Measurements from ENCODE around the gene RBM38. TPM values are rescaled to one million over a fixed set of nuclear protein-coding genes. Genes with fewer than 3 reads are reported as not detected.
"Not testable (repeated sequence)": the region's sequence is repeated elsewhere in the genome, so short reads cannot be mapped to it uniquely, and the experiment has no call there.

The RBM38 gene
- total RNA-seq, result 8.7 and 11.6 TPM in 2 replicates
- 7.2 TPM for polyA plus RNA-seq (2012)

DNA sequence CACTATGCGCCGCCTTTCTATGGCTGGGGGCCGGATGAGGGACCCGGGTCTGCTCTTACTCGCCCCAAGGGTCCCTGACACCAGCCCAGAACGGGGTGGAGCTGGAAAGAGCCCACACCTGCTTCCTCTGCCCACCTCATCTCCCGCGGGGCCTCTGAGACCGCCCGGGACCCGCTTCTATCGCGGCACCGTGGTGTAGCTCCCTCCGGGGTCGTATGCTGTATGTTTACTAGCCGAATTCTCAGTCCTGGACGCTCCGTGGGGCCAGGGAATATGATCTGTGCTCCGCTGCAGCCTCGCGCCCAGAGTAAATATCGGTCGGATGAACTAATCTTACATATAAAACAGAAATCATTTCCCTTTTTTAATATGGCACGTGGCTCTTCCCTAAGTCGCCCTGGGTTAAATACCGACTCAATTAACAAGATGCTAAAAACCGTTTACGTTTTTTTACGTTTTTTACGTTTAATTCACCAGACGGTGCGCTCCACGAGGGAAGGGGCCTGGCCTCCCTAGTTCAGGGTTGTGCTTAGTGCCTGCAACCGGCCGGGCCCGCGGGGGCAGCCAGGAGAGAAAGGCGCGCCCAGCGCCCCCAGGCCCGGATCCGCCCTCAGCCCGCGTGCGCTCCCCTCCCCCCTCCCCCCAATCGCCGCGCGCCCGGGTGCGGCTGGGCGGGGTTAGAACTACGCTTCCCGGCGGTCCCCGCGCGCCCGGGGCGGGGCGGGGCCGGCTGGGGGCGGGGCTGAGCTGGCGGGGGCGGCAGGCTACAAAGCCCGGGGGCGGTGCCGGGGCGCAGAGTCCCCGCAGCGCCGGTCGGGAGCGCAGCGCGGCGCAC, at the start of gene RBM38:
RBM38 (plus strand) TSS at position 793 of the 835 bp plus-strand sequence. CDS start 186 bp downstream, outside the sequence.
- peak; percentile 52 for DNase-seq (ENCODE audit: low read depth)

DNA sequence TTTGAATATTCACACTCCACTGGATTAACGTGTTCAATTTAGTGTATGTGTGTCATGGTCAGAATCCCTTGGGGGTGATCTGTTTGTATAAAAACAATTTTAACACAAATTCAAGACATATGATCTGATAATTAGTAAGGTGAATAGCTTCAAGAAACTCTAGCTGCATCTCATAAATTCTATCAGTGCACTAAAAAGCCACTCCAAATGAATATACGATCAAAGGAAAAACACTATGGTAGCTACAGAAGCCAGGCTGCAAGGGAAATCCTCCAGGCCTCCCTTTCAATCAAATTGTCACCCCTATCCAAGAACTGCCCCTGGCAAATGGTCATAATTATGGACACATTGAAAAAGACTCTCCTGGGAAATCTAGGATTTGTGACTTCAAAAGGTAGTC, 49.5 kb upstream of the RBM38 start:
- no peak for DNase-seq (ENCODE audit: low read depth)

DNA sequence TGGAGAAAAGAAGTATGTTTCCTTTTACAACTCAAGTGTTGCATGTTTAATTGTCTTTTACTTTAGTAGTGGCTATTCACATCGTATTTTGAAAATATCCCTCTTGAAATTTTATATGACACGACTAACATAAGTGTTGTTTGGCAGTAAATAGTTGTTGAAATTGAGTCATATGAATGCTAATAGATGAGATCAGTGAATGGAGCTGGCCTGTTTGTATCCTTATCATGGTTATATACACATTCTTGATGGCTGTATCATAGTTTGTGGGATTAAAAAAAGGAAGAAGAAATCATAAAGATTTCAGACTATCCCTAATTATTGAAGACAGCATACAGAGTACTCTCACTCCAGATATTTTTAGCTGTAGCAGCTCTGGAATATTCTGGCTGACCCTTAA, 48.4 kb upstream of the RBM38 start:
- no peak for DNase-seq (ENCODE audit: low read depth)

DNA sequence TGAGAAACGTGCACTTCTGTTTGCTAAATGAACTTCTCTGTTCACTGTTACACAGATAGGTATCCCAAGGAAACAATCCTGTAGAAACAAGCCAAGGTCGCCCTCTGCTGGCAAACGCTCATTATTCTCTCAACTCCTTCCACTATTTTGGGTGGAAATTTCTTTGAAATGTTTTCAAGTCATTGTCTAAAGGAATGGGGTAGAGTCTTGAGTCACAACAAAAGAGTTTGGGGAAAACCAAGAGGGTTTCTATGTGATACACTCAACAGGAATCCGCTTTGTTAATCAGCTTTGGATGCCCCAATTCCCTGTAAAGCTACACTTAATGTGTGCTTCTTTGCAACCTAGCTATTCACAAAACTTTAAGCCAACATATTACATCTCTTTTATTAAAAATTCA, 44.7 kb upstream of the RBM38 start:
- peak; percentile 71 for DNase-seq (ENCODE audit: low read depth)

DNA sequence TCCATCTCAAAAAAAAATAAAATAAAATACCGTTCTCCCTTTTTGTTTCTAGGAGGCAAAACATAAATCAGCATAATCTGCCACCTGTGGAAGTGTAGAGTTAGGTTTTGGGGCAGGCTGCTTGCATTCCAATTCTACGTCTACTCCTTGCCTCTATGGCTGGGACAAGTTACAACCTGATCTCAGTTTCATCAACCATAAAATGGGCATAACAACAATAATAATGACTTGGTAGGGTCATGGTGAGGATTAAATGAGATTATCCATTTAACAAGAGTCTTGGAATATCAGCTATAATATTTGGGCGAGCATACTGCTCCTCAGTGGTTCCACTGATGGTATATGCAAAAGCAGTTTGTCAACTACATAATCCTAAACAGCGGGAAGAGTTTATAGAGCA, 43.8 kb upstream of the RBM38 start:
- no peak for DNase-seq (ENCODE audit: low read depth)

DNA sequence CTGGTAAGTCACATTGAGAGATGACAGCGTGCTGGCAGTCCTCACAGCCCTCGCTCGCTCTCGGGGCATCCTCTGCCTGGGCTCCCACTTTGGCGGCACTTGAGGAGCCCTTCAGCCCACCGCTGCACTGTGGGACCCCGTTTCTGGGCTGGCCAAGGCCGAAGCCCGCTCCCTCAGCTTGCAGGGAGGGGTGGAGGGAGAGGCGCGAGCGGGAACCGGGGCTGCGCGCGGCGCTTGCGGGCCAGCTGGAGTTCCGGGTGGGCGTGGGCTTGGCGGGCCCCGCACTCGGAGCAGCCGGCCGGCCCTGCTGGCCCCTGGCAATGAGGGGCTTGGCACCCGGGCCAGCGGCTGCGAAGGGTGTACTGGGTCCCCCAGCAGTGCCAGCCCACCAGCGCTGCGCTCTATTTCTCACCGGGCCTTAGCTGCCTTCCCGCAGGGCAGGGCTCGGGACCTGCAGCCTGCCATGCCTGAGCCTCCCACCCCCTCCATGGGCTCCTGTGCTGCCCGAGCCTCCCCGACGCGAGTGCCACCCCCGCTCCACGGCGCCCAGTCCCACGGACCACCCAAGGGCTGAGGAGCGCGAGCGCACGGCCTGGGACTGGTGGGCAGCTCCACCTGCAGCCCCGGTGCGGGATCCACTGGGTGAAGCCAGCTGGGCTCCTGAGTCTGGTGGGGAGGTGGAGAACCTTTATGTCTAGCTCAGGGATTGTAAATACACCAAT, 42.8 kb upstream of the RBM38 start:
- not testable (repeated sequence) for DNase-seq (ENCODE audit: low read depth)

DNA sequence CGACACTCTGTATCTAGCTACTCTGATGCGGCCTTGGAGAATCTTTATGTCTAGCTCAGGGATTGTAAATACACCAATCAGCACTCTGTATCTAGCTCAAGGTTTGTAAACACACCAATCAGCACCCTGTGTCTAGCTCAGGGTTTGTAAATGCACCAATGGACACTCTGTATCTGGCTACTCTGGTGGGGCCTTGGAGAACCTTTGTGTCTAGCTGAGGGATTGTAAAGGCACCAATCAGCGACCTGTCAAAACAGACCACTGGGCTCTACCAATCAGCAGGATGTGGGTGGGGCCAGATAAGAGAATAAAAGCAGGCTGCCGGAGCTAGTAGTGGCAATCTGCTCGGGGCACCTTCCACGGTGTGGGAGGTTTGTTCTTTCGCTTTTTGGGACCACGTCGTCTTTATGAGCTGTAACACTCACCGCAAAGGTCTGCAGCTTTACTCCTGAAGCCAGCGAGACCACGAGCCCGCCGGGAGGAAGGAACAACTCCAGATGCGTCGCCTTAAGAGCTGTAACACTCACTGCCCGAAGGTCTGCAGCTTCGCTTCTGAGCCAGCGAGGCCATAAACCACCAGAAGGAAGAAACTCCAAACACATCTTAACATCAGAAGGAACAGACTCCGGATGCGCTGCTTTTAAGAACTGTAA, 42.1 kb upstream of the RBM38 start:
- not testable (repeated sequence) for DNase-seq (ENCODE audit: low read depth)

DNA sequence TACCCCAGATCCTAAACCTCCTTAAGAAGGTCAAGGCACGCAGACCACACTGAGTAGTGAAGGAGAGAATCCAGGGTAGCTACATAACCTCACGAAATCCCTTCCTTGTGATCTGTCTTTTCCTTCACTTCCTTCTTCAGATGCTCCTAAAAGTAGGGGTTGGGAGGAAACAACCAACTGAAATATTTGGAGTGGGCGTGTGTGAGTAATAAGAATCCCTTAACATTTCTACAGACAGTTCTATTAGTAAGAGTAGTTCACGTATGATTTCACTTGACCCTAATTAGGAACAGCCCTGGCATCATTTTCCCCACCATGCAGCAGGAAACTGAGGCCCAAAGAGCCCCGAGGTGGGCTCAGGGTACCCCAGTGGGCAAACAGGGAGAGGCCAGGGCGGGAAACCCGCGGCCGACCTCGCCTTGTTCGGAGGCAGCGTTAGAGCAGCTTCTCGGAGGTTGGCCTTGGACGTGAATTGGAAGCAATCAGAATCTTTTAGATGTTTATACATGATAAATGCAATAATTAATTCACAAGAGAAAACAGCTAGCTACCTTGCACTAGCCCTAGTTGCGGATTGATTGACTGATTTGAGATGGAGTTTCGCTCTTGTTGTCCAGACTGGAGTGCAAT, 41.0 kb upstream of the RBM38 start:
- DNase-seq (ENCODE audit: low read depth), result no peak

DNA sequence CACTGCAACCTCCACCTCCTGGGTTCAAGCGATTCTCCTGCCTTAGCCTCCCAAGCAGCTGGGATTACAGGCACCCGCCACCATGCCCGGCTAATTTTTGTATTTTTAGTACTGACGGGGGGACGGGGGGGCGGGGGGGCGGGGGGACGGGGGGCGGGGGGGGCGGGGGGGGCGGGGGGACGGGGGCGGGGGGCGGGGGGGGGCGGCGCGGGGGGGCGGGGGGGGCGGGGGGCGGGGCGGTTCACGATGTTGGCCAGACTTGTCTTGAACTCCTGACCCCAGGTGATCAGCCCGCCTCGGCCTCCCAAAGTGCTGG, 40.5 kb upstream of the RBM38 start:
- DNase-seq (ENCODE audit: low read depth), result not testable (repeated sequence)

DNA sequence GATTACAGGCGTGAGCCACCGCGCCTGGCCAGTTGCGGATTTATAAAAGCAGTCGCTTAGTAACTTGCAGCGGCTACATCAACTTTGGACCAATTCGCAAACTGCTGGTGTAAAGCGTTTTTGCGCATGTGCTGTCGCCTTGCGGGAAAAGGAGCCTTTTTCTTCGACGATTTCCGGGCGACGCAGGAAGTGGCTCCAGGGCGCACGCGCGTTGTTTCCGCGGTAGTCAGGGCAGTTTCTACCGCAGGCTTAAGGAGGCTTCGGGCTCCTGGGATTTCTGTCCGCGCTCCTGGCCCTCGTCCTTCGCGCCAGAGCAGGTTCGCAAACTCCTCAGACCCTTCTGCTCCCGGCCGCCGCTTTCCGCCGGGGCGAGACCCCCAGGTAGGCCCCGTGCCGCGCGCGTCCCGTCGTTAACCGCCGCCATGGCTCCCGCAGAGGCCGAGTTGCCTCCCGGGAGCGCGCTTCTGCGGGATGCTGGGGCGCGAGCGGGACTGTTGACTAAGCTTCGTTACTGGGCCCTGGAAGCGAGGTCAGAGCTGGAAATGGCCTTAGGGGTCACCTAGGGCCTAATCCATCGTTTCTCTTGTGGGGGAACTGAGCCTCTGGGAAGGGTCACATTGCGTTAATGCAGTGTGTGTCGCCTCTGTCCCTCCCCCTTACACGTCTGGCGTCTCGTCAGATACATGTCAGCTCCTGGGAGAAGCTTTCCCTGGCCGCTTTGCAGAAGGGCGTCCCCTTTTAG, 40.0 kb upstream of the RBM38 start, which contains the start of gene RAE1:
RAE1 (plus strand) TSS at position 214 of the 742 bp plus-strand sequence. CDS start 2,784 bp downstream, outside the sequence.
- DNase-seq (ENCODE audit: low read depth), result peak; percentile 94

DNA sequence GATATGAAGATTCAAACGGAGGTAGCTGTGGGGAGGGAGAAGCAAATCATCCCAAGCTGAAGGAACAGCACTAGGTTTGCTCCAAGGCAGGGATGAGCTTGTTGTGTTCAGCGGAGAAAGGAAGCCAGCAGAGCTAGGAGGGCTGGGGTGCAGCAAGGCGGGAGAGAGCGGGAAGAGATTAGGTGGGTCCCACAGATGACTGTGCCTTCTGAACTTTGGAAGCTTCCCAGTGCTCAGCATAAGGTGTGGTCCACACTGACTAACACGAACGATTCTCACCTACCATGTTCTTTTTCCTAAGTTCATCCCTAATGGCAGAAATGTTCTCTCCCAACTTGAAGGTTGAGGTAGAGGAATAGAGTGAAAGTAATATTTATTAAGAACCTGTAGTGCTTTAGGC, 38.9 kb upstream of the RBM38 start:
- DNase-seq (ENCODE audit: low read depth), result no peak

DNA sequence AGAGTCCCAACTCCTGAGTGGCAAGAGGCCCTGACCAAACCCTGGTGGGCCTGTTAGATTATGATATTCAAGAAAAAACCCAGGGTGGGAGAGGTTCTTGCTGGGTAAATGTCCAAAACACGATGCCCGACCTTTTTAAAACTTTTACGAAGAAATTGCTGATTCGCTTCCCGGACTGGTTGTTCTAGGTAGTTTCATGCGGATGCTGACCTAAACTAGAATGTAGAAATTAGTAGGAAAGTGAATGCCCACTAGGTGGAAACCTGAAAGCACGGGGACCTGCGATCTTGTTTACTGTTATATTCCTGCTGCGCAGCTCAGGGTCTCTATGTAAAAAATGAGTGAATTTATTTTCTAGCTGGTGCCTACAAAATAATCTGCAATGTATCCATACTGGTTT, 37.8 kb upstream of the RBM38 start:
- DNase-seq (ENCODE audit: low read depth), result no peak

DNA sequence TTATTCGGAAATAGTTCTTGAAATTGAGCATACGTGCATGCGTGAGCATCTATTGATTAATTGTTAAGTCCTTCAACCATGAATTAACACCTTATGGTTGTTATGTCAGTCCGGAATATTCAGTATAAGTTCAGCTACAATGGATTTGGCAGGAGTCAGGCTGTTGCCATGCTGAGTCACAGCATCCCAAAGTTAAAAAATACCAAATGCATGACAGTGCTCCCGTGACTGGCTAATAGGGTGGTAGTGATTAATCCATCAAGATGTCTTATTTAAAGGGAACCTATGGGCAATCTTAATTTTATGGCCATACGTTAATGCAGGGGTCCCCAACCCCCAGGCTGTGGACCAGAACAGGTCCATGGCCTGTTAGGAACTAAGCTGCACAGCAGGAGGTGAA, 29.7 kb upstream of the RBM38 start:
- DNase-seq (ENCODE audit: low read depth), result peak; percentile 60

DNA sequence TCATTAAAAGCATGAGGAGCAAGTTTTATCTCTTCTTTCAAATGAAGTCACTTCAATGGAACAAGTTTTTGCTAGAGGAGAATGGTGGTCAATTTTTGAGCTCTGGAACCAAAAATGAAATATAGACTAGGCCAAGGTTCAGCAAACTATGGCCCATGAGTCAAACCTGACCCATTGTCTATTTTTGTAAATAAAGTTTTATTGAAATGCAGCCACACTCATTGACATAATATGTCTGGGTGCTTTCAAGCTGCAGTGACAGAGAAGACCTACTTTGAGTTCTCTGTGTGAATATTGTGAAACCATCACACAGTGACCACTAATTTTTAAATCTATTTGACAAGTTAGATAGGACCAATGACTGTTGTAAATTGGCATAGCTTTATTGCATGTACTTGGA, 26.7 kb upstream of the RBM38 start:
- DNase-seq (ENCODE audit: low read depth), result no peak

DNA sequence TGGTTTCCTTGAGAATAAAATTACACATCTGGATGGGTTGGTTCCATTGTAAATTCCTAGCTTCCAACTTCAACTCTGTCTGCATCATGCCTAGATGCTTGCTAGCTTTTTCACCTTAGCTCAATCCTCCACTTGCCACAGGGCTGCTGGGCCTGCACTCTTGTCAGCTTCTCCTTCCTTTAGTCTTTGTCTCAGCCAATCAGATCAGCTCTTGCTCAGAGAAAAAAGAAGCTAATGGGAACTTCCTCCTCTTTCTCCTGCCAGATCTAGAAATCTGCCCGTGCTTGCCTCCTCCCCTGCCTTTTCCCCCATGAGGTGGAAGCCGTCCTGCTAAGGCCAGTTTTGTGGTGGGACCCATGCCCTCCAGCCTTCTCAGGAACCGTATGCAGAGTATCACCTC, 21.6 kb upstream of the RBM38 start:
- no peak for DNase-seq (ENCODE audit: low read depth)

DNA sequence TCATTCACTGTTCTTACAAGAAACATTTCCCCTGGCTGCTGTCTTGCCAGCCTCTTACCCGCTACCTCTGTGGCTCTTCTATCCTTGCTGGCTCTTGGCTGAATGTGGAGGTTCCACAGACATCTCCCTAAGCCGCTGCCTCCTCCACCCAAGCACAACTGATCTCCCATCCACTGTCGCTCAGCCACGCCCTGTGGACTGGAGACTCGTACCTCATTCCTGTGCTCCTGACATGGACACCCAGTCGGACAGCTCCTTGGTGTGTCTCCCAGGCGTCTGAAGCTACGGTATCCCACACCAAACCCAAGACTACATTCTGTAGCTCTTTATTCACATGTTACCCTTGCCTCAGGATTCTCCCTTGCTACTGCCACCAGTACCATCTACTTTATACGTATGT, 20.9 kb upstream of the RBM38 start:
- no peak for DNase-seq (ENCODE audit: low read depth)

DNA sequence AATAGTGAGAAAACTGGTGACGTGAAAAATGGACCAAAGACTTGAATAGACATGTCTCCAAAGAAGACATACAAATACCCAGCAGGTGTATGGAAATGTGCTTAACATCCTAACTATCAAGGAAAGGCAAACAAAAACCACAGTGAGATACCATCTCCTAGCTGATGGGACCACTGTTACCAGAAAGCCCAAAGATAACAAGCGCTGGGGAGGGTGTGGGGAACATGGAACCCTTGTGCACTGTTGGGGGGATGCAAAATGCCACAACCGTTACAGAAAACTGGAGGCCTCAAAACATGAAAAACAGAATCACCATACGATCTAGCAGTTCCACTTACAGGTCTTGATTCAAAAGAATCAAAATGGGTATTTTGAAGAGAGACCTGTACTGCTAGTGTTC, 19.8 kb upstream of the RBM38 start:
- no peak for DNase-seq (ENCODE audit: low read depth)

DNA sequence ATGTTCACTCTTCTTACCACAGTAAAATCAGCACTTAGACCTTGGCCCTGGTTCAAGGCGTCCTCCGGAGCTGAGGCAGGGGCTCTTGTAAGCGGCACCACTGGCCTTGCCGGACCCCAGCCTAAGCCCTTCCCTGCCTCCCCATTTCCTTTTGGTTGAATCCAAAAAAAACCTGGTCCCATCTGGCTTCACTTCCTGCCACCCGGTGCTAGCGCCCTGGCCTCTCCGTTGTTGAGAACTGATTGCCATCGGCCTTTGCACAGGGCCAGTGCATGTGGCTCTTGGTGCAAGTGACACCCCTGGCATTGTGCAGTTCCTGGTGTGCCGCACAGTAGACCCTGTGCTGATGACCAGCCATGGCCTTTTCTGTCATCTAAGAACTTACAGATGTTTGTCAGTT, 19.0 kb upstream of the RBM38 start:
- DNase-seq (ENCODE audit: low read depth), result no peak

DNA sequence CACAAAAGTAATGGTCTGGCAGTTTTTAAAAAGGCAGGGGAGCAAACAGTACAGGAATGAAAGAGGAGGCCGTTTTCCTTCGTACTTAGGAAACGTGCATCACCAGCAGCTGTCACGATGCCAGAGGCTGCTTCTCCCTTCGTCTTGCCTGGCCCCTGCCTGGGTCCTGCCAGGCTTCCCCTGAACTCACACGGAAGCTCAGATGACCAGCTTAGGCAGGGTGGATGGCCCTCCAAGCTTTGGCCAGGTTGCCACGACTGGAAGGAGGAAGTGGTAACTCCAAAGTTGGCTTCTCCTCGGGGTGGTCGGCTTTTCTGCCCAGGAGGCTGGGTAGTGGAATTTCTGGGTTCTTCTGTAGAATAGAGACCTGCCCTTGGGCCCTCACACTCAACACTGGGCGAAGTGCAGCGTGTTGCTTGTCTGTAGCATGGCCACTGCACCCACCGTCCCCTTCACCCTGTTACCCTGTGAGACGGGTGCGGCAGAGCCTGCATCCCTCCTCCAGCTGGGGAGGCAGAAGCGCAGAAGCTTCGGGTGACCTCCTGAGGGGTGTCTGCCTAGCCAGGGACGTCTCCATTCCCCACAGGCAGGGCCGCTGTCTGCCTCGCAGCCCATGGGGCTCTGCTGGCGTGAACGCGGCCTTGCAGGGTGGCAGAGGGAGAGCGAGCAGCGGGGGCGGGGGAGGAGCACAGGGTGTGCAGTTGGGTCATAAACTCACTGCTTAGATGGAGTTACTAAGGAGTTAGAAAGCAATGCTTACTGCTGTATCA, 18.4 kb upstream of the RBM38 start:
- no peak for DNase-seq (ENCODE audit: low read depth)

DNA sequence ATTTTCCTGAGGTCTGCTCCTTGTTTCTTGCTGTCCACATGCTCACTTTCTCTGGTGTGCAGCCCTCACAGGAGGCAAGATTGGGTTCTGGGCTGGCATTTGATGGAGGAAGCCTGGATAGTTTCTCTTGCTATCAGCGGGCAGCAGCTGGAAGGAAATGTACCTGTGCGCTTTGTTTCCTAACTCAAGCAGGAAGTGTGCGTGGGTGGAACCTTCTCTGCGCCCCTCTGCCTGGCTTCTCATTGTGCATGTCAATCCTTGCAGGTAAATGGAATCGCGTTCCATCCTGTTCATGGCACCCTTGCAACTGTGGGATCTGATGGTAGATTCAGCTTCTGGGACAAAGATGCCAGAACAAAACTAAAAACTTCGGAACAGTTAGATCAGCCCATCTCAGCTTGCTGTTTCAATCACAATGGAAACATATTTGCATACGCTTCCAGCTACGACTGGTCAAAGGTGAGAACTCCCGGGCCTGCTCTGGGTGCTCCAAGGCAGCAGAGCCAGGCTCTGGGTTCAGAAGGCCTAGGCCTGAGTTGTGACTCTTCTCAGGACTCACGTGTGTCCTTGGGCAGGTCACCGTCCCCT, 16.8 kb upstream of the RBM38 start:
- no peak for DNase-seq (ENCODE audit: low read depth)

Measured in myocyte (in vitro differentiated cells).